OCI-LY7 (cell line): ENCODE measurements around the gene LDHD. TPM values are rescaled to one million over a fixed set of nuclear protein-coding genes. Genes with fewer than 3 reads are reported as not detected.
A peak's percentile ranks its signal among the peaks of the same experiment; 100 is the strongest.

ENCODE experiments used
- BruUV-seq: library from RNA; stranded (reverse); fragments of 400-500 nt; replicated peaks from 2 replicates; lab custom pipeline; 2021; lab: Mats Ljungman, UMichigan
- CTCF ChIA-PET: fragments of 300-600 bp; sonication (Branson Sonifier 250); formaldehyde crosslinking; loops from one replicate; lab custom pipeline; 2022; ENCODE audit warnings: antibody characterized with exemption; ENCODE audit not compliant: unreplicated experiment; lab: Charles Lee
- POLR2A ChIA-PET: fragments of 300-600 bp; sonication (Branson Sonifier 250); formaldehyde crosslinking; loops from one replicate; lab custom pipeline; 2022; ENCODE audit warnings: antibody characterized with exemption; lab: Charles Lee
- DNase-seq: peaks from one replicate; pipeline ENCODE4 v3.0.0-alpha.2; 2015; ENCODE audit warnings: low spot score
- H2AFZ ChIP-seq: fragments of 200-600 bp; sonication (generic), shearing (Covaris generic); 2 replicates; pipeline ENCODE4 v1.6.1; 2014; ENCODE audit warnings: mild to moderate bottlenecking, antibody characterized with exemption, low read length, moderate library complexity
- H3K27ac ChIP-seq: fragments of 200-600 bp; sonication (generic); 2 replicates; pipeline ENCODE4 v1.5.1; 2014; ENCODE audit warnings: mixed run types, low read depth, mild to moderate bottlenecking, moderate library complexity, low read length, inconsistent platforms; ENCODE audit not compliant: poor library complexity, severe bottlenecking
- H3K36me3 ChIP-seq: fragments of 200-600 bp; sonication (generic); 2 replicates; pipeline ENCODE4 v1.6.1; 2014; ENCODE audit warnings: mild to moderate bottlenecking, antibody characterized with exemption, low read length, moderate library complexity, mixed read lengths; ENCODE audit not compliant: insufficient read depth
- H3K4me1 ChIP-seq: fragments of 200-600 bp; sonication (generic); 2 replicates; pipeline ENCODE4 v1.5.1; 2014; ENCODE audit warnings: mild to moderate bottlenecking, low read length; ENCODE audit not compliant: insufficient read depth, poor library complexity, severe bottlenecking
- H3K4me2 ChIP-seq: fragments of 200-600 bp; sonication (generic); 2 replicates; pipeline ENCODE4 v1.6.1; 2014; ENCODE audit warnings: mild to moderate bottlenecking, low read length
- H3K4me3 ChIP-seq: fragments of 200-600 bp; sonication (generic); 2 replicates; pipeline ENCODE4 v1.5.1; 2014; ENCODE audit warnings: mild to moderate bottlenecking, low read depth, low read length; ENCODE audit not compliant: poor library complexity, severe bottlenecking
- H3K79me2 ChIP-seq: fragments of 200-600 bp; sonication (generic); 2 replicates; pipeline ENCODE4 v1.6.1; 2016; ENCODE audit warnings: low read depth, mild to moderate bottlenecking, low read length, moderate library complexity, mixed read lengths; ENCODE audit not compliant: insufficient read depth
- H3K9me2 ChIP-seq: fragments of 200-600 bp; sonication (generic); 2 replicates; pipeline ENCODE4 v1.6.1; 2016; ENCODE audit warnings: mild to moderate bottlenecking, low read length, mixed read lengths; ENCODE audit not compliant: insufficient read depth
- H3K9me3 ChIP-seq: fragments of 200-600 bp; sonication (generic); 2 replicates; pipeline ENCODE4 v1.6.1; 2014; ENCODE audit warnings: mild to moderate bottlenecking, mixed run types, low read length, mixed read lengths
- H4K20me1 ChIP-seq: fragments of 200-600 bp; sonication (generic); 2 replicates; pipeline ENCODE4 v1.6.1; 2014; ENCODE audit warnings: mild to moderate bottlenecking, antibody characterized with exemption, low read length, moderate library complexity, mixed read lengths; ENCODE audit not compliant: insufficient read depth
- EZH2phosphoT487 ChIP-seq: fragments of 200-600 bp; sonication (generic); IDR thresholded peaks from 2 replicates; pipeline ENCODE4 v1.6.1; 2018; ENCODE audit warnings: low read depth, borderline replicate concordance, mild to moderate bottlenecking, mixed run types, antibody characterized with exemption, low read length, moderate library complexity, mixed read lengths
- intact Hi-C: fragments of 100-400 bp; cut with micrococcal nuclease; formaldehyde crosslinking; loops from one replicate; pipeline ENCODE4 v1.10.0; 2022; ENCODE audit not compliant: unreplicated experiment
- total RNA-seq, 2 experiments: library from RNA; depleted of rRNA in 1 of 2; stranded (reverse); fragments of >200 nt in 1 of 2; shearing (Covaris generic) in 1 of 2; gene quantifications; 2 replicates each; pipeline ENCODE4 v1.2.3, GENCODE V29; 2014 to 2022
- TF ChIP-seq, protein P1 (sequence below): fragments of 200-600 bp; sonication (generic); conservative IDR thresholded peaks from 2 replicates; pipeline ENCODE4 v1.5.1; 2014; ENCODE audit warnings: mild to moderate bottlenecking, antibody characterized with exemption, low read length, moderate library complexity, mixed read lengths

The LDHD gene
- total RNA-seq, 2 experiments from 2014 or later = 0.09 to 0.48 TPM

DNA sequence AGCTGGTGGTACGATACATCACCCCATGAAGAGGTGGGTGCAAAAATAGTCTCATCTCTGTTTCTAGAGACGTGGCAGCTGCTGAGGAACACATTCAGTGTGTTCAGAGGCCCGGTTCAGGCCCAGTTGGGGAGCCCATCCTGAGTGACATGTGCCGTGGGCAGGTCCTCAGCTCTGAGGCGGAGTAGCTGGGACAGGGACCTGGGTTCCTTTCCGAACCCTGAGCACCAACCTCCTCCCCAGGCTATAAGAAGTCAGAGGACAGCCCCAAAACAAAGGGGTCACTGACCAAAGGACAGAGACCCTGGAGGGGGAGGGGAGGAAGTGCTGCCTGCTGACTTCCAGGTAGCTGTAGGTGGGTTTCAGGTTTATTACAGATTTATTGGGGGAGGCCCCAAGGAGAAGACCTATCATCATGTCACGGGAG, 5.1 kb downstream of the LDHD start:
- Histone ChIP-seq H3K27ac (no peak overlapping the region), H3K4me3 (no peak overlapping the region), H3K36me3 (no peaks in the 10 kb centered on the region), H3K9me2 (no peaks in the 10 kb centered on the region), H4K20me1 (no peaks in the 10 kb centered on the region), H2AFZ (peak overlapping the region; percentile 30; the same call in 1 of the 2 replicates), H3K4me2 (peak overlapping the region; percentile 70; the same call in 1 of the 2 replicates), H3K79me2 (no peaks in the 10 kb centered on the region), H3K9me3 (no peaks in the 10 kb centered on the region), H3K4me1 (peaks cover 54% of the 10 kb centered on the region)
- ChIA-PET CTCF (interaction anchor here (0.9 to 4.0 kb wide), 9 partner anchors 26 to 414 kb away, joined by 3 to 30 read pairs (median 3); partner anchors contain the start of genes WDR59 and ZNRF1), POLR2A (interaction anchor here (0.6 to 2.4 kb wide), 11 partner anchors 8 to 406 kb away, joined by 3 to 8 read pairs (median 3); partner anchors contain the start of genes WDR59 and ZNRF1)
- intact Hi-C loops = loop anchor here (1.0 to 2.0 kb wide), 5 partner anchors 36 to 403 kb away; no protein-coding TSS in a partner anchor
- DNase-seq = no peak
- no TSS peak for BruUV-seq
- TF ChIP-seq, protein P1, sequence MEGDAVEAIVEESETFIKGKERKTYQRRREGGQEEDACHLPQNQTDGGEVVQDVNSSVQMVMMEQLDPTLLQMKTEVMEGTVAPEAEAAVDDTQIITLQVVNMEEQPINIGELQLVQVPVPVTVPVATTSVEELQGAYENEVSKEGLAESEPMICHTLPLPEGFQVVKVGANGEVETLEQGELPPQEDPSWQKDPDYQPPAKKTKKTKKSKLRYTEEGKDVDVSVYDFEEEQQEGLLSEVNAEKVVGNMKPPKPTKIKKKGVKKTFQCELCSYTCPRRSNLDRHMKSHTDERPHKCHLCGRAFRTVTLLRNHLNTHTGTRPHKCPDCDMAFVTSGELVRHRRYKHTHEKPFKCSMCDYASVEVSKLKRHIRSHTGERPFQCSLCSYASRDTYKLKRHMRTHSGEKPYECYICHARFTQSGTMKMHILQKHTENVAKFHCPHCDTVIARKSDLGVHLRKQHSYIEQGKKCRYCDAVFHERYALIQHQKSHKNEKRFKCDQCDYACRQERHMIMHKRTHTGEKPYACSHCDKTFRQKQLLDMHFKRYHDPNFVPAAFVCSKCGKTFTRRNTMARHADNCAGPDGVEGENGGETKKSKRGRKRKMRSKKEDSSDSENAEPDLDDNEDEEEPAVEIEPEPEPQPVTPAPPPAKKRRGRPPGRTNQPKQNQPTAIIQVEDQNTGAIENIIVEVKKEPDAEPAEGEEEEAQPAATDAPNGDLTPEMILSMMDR = no peak; the same call in 1 of the 2 replicates
- TF ChIP-seq EZH2phosphoT487 = no peak

DNA sequence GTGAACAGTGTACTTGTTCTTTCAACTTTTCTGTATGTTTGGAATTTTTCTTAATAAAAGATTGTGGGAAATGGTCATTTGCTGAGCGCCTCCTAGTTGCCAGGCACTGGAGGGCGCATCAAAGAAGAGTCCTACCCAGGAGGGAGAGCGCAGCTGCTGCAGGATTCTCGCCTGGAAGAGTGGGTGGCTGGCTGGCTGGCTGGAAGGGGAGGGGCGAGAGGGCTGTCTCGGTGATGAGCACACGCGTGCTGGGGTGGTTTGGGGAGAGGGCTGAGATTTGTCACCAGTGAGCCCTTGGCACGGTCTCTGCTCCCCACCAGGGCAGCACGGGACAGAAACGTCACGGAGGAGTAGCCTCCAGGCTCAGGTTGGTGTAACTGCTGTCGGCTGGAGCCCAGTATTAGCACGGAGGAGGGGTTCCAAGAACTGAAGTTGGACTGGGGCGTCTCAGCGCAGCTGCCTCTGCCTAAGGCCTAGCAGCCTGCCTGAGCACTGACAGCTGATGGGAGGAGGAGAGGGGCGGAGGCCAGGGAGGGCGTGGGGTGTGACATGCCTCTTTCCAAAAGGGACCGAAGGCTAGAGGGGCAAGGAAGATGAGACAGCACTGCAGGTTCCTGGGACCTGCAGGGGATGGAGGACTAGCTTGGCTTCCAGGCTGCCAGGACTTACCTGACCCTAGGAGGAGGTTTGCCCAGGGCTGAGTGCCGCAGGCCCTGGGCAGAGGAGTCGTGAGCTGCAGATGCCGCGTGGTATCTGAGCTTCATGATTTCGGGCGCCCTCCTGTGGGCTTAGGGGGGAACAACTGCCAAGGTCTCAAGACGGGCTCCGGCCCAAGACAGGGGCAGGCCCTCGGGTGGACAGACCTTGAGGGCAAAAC, 5.7 kb downstream of the LDHD start:
- no peaks in the 10 kb centered on the region for H3K9me2 ChIP-seq
- no peaks in the 10 kb centered on the region for H3K9me3 ChIP-seq
- peak overlapping the region; percentile 53 for H3K4me3 ChIP-seq
- H3K4me2 ChIP-seq = peak overlapping the region; percentile 70
- peak; percentile 93 for DNase-seq
- H3K36me3 ChIP-seq = no peaks in the 10 kb centered on the region
- ChIA-PET CTCF (interaction anchor here (0.5 to 4.0 kb wide), 12 partner anchors 27 to 414 kb away, joined by 3 to 30 read pairs (median 3); partner anchors contain the start of genes WDR59 and ZNRF1), POLR2A (interaction anchor here (0.7 to 2.4 kb wide), 10 partner anchors 9 to 249 kb away, joined by 3 to 8 read pairs (median 3); partner anchors contain the start of genes WDR59 and ZNRF1)
- no peak for TF ChIP-seq EZH2phosphoT487
- TF ChIP-seq, protein P1 = peak; percentile 92
- peaks cover 60% of the 10 kb centered on the region for H3K4me1 ChIP-seq
- BruUV-seq = no TSS peak
- peak overlapping the region; percentile 30; the same call in 1 of the 2 replicates for H2AFZ ChIP-seq
- intact Hi-C loops = loop anchor here (1.0 to 2.0 kb wide), 5 partner anchors 36 to 402 kb away; no protein-coding TSS in a partner anchor
- H3K79me2 ChIP-seq = no peaks in the 10 kb centered on the region
- H3K27ac ChIP-seq = peak overlapping the region; percentile 64
- H4K20me1 ChIP-seq = no peaks in the 10 kb centered on the region
